Measurements from ENCODE around the gene KLF2. TPM values are rescaled to one million over a fixed set of nuclear protein-coding genes. Genes with fewer than 3 reads are reported as not detected.
"Not testable (repeated sequence)": the region's sequence is repeated elsewhere in the genome, so short reads cannot be mapped to it uniquely, and the experiment has no call there.

KLF2 gene
- 100 to 1,000 TPM; 425 to 437 TPM for total RNA-seq
- 100 to 1,000 TPM; 120 to 300 TPM for polyA plus RNA-seq

DNA sequence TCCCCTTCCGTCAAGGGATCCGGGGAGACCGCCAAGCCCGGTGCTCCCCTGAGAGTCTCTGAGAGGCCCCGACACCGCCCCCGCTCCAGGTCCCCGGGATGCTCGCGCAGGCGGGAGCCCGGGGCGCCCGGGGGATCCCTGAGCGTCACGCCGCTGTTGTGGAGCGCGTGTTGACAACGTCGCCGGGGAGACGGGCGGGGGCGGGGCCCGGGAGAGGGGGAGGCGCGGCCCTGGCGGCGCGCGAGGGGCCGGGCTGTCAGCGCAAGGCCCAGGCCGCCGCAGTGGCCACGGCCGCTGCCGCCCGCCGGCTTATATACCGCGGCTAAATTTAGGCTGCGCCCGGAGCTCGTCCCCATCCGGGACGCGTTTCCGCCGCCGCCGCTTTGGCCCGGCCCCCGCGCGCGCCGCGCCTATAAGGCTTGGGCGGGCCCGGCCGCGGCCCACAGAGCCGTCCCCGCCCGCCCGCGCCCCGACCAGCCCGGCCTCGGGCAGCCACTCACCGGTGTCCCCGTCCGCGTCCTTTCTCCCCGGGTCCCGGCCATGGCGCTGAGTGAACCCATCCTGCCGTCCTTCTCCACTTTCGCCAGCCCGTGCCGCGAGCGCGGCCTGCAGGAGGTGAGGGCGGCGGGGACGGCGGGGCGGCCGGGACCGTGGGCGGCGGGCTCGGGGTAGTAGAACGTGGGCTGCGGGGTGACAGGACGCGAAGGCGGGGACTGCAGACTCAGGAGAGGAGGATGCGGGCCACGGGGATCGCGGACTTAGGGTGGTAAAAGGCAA lies at the start of gene KLF2:
Gene KLF2, plus strand, starts transcription at position 443 of the 777 bp plus-strand sequence. Its CDS starts 98 bp downstream, at position 541.
- Mint-ChIP-seq H3K9me3 (peaks cover 0 to 38% (median 11%) of the 10 kb centered on the region in 8 donors), H3K27me3 (peaks cover 0 to 7% of the 10 kb centered on the region in 2 donors), H3K36me3 (peaks cover 39 to 40% of the 10 kb centered on the region in 2 donors), H3K4me1 (peaks cover 15 to 64% (median 31%) of the 10 kb centered on the region in 4 donors), H3K4me3 (peak within 1 kb of the TSS; percentile 79 to 87 (median 83)), H3K27ac (peak within 1 kb of the TSS; percentile 96 to 99 (median 98))
- Histone ChIP-seq H3K36me3 (ENCODE audit: insufficient read depth, low read length) (peaks cover 33% of the 10 kb centered on the region), H3K27me3 (ENCODE audit: insufficient read depth, low read length) (no peaks in the 10 kb centered on the region), H3K4me1 (ENCODE audit: insufficient read depth, low read length) (peaks cover 34% of the 10 kb centered on the region), H3K27ac (ENCODE audit: low read depth, low read length) (peak within 1 kb of the TSS; percentile 95), H3K9me3 (ENCODE audit: control insufficient read depth in 1 of 2, low read length in 2 of 2) (no peaks in the 10 kb centered on the region), H3K4me3 (ENCODE audit: low read length in 2 of 2) (peak within 1 kb of the TSS; percentile 38 to 100)
- CTCF ChIA-PET (ENCODE audit: partially characterized antibody), result interaction anchor here (0.6 to 2.2 kb wide), 6 partner anchors 15 to 77 kb away, joined by 3 to 19 read pairs (median 5); no protein-coding TSS in a partner anchor
- POLR2A ChIA-PET (ENCODE audit: partially characterized antibody), result interaction anchor here (0.6 to 32.3 kb wide), 46 partner anchors 8 to 1957 kb away, joined by 3 to 6478 read pairs (median 5); partner anchors contain the start of genes AP1M1, C19orf44, CALR3 and FAM32A
- peak; percentile 95 to 98 (median 96) for DNase-seq
- intact Hi-C loops (cut with micrococcal nuclease), result loop anchor here (1.0 to 5.0 kb wide), 7 partner anchors 42 to 247 kb away; partner anchors contain the start of genes RAB8A and TPM4

GRCh38 chr19:16280306-16280705 lies 44.3 kb upstream of the KLF2 start:
- H3K27me3 Mint-ChIP-seq, result no peaks in the 10 kb centered on the region
- no peaks in the 10 kb centered on the region for H3K27me3 ChIP-seq (ENCODE audit: insufficient read depth, low read length)
- H3K36me3 Mint-ChIP-seq, result no peaks in the 10 kb centered on the region
- peaks cover 10 to 24% (median 18%) of the 10 kb centered on the region in 4 donors for H3K4me1 Mint-ChIP-seq
- no peak overlapping the region for H3K4me3 Mint-ChIP-seq
- H3K27ac ChIP-seq (ENCODE audit: low read depth, low read length), result no peak overlapping the region
- no peak overlapping the region for H3K27ac Mint-ChIP-seq
- no peaks in the 10 kb centered on the region for H3K36me3 ChIP-seq (ENCODE audit: insufficient read depth, low read length)
- H3K9me3 Mint-ChIP-seq, result no peaks in the 10 kb centered on the region
- DNase-seq, result no peak
- intact Hi-C loops (cut with micrococcal nuclease), result loop anchor here (5.0 kb wide), 1 partner anchor 42 kb away; the partner anchor contains the start of gene KLF2
- no peaks in the 10 kb centered on the region for H3K9me3 ChIP-seq (ENCODE audit: control insufficient read depth in 1 of 2, low read length in 2 of 2)
- ChIA-PET POLR2A (ENCODE audit: partially characterized antibody) (no interaction called here), CTCF (ENCODE audit: partially characterized antibody) (interaction anchor here (1.9 kb wide), 1 partner anchor 11 kb away, joined by 4 read pairs; no protein-coding TSS in a partner anchor)
- peaks cover 18% of the 10 kb centered on the region for H3K4me1 ChIP-seq (ENCODE audit: insufficient read depth, low read length)
- no peak overlapping the region for H3K4me3 ChIP-seq (ENCODE audit: low read length in 2 of 2)

GRCh38 chr19:16281743-16282142 lies 42.9 kb upstream of the KLF2 start:
- CTCF ChIA-PET (ENCODE audit: partially characterized antibody), result interaction anchor here (0.6 to 1.9 kb wide), 2 partner anchors 12 to 675 kb away, joined by 4 to 6 read pairs; no protein-coding TSS in a partner anchor
- intact Hi-C loops (cut with micrococcal nuclease), result loop anchor here (5.0 kb wide), 1 partner anchor 41 kb away; the partner anchor contains the start of gene KLF2
- H3K27ac Mint-ChIP-seq, result peak overlapping the region in 2 of 7 donors; percentile 29 to 44

DNA sequence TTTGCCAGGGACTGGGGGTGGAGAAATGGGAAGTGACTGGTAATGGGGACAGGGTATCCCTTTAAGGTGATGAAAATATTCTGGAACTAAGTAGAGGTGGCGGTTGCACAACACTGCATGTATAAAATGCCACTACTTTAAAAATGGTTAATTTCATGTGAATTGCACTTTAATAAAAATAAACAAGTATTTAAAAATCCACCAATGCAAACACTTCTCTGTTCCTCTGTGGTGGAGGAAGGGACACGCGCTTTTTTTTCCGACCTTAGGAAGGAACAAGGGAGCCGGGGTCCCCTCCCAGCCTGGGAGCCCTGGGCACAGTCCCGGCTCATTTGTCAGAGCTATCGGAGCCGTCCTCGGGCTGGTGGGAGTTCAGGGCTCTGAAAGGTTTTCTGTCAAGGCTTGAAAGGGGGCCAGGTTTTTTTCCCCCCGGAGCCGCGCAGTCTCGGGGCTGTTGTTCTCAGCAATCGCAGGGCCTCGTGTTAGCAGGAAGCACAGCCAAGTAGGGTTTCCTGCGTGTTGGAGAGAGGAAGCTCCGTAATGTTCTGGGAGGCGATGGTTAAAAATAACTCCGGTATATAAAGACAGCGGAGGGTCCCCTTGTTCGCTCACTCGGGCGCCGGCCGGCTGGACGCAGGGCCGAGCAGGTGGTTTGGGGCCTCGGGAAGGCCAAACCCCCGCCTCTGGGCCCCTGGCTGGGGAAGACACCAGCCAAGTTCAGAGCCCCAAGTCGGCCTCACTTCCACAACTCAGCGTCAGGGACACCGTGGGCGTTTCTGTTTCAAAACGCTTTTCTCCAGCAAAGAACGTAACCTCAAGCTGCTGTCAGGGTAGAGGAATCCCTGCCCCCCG lies 41.2 kb upstream of the KLF2 start:
- Mint-ChIP-seq H3K27ac (peak overlapping the region; percentile 57 to 94 (median 89)), H3K4me1 (peaks cover 14 to 43% (median 23%) of the 10 kb centered on the region in 4 donors), H3K9me3 (no peaks in the 10 kb centered on the region), H3K27me3 (peaks cover 0 to 4% of the 10 kb centered on the region in 2 donors), H3K4me3 (peak overlapping the region; percentile 51 to 84 (median 74)), H3K36me3 (no peaks in the 10 kb centered on the region)
- Histone ChIP-seq H3K27ac (ENCODE audit: low read depth, low read length) (peak overlapping the region; percentile 31), H3K4me1 (ENCODE audit: insufficient read depth, low read length) (peaks cover 23% of the 10 kb centered on the region), H3K27me3 (ENCODE audit: insufficient read depth, low read length) (no peaks in the 10 kb centered on the region), H3K9me3 (ENCODE audit: control insufficient read depth in 1 of 2, low read length in 2 of 2) (no peaks in the 10 kb centered on the region), H3K4me3 (ENCODE audit: low read length in 2 of 2) (peak overlapping the region; percentile 13 to 46), H3K36me3 (ENCODE audit: insufficient read depth, low read length) (no peaks in the 10 kb centered on the region)
- DNase-seq, result peak; percentile 42 to 60 (median 51)
- intact Hi-C loops (cut with micrococcal nuclease), result loop anchor here (5.0 kb wide), 1 partner anchor 39 kb away; the partner anchor contains the start of gene KLF2
- POLR2A ChIA-PET (ENCODE audit: partially characterized antibody), result interaction anchor here (0.8 to 2.5 kb wide), 15 partner anchors 17 to 99 kb away, joined by 3 to 50 read pairs (median 5); partner anchors contain the start of gene KLF2
- CTCF ChIA-PET (ENCODE audit: partially characterized antibody), result interaction anchor here (0.6 to 1.6 kb wide), 5 partner anchors 15 to 99 kb away, joined by 3 to 6 read pairs (median 4); no protein-coding TSS in a partner anchor

More at GRCh38 chr19:16281743-16282142, 42.9 kb upstream of the KLF2 start:
- POLR2A ChIA-PET (ENCODE audit: partially characterized antibody), result interaction anchor here (0.9 to 1.5 kb wide), 2 partner anchors 42 to 46 kb away, joined by 5 to 6 read pairs; partner anchors contain the start of gene KLF2
- no peaks in the 10 kb centered on the region for H3K9me3 Mint-ChIP-seq
- H3K27me3 Mint-ChIP-seq, result peaks cover 0 to 2% of the 10 kb centered on the region in 2 donors
- DNase-seq, result no peak
- H3K4me3 Mint-ChIP-seq, result no peak overlapping the region
- Histone ChIP-seq H3K27me3 (ENCODE audit: insufficient read depth, low read length) (no peaks in the 10 kb centered on the region), H3K27ac (ENCODE audit: low read depth, low read length) (no peak overlapping the region), H3K36me3 (ENCODE audit: insufficient read depth, low read length) (no peaks in the 10 kb centered on the region), H3K4me3 (ENCODE audit: low read length in 2 of 2) (no peak overlapping the region), H3K4me1 (ENCODE audit: insufficient read depth, low read length) (peaks cover 23% of the 10 kb centered on the region), H3K9me3 (ENCODE audit: control insufficient read depth in 1 of 2, low read length in 2 of 2) (no peaks in the 10 kb centered on the region)
- H3K36me3 Mint-ChIP-seq, result no peaks in the 10 kb centered on the region
- H3K4me1 Mint-ChIP-seq, result peaks cover 11 to 36% (median 21%) of the 10 kb centered on the region in 4 donors

- no peak overlapping the region for H3K27ac ChIP-seq (ENCODE audit: low read depth, low read length)
- H3K4me3 ChIP-seq (ENCODE audit: low read length in 2 of 2), result no peak overlapping the region
- no peaks in the 10 kb centered on the region for H3K36me3 ChIP-seq (ENCODE audit: insufficient read depth, low read length)
- CTCF ChIA-PET (ENCODE audit: partially characterized antibody), result interaction anchor here (0.8 to 1.6 kb wide), 4 partner anchors 16 to 98 kb away, joined by 3 to 6 read pairs (median 4); no protein-coding TSS in a partner anchor
- Mint-ChIP-seq H3K4me1 (peaks cover 15 to 48% (median 25%) of the 10 kb centered on the region in 4 donors), H3K27me3 (peaks cover 0 to 4% of the 10 kb centered on the region in 2 donors), H3K27ac (peak overlapping the region in 6 of 7 donors; percentile 79 to 94 (median 90)), H3K9me3 (no peaks in the 10 kb centered on the region), H3K4me3 (peak overlapping the region in 6 of 8 donors; percentile 46 to 84 (median 67)), H3K36me3 (no peaks in the 10 kb centered on the region)
- peaks cover 24% of the 10 kb centered on the region for H3K4me1 ChIP-seq (ENCODE audit: insufficient read depth, low read length)
- H3K9me3 ChIP-seq (ENCODE audit: control insufficient read depth in 1 of 2, low read length in 2 of 2), result no peaks in the 10 kb centered on the region
- no peaks in the 10 kb centered on the region for H3K27me3 ChIP-seq (ENCODE audit: insufficient read depth, low read length)
- no peak for DNase-seq
- intact Hi-C loops (cut with micrococcal nuclease), result loop anchor here (5.0 kb wide), 1 partner anchor 38 kb away; the partner anchor contains the start of gene KLF2
- POLR2A ChIA-PET (ENCODE audit: partially characterized antibody), result interaction anchor here (1.2 to 2.5 kb wide), 13 partner anchors 18 to 98 kb away, joined by 3 to 50 read pairs (median 5); partner anchors contain the start of gene KLF2
Measured at GRCh38 chr19:16284505-16284904, 40.1 kb upstream of the KLF2 start.

DNA sequence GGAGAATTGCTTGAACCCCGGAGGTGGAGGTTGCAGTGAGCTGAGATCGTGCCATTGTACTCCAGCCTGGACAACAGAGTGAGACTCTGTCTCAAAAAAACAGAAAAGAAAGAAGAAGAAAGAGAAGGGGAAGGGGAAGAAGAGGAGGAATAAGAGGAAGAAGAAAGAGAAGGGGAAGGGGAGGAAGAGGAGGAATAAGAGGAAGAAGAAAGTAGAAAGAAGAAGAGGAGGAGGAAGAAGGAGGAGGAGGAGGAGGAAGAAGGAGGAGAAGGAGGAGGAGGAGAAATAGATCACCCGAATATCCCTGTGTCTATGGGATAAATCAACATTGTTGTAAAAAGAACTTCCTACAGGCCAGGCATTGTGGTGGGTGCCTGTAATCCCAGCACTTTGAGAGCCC lies 39.5 kb upstream of the KLF2 start:
- H3K9me3 ChIP-seq (ENCODE audit: control insufficient read depth in 1 of 2, low read length in 2 of 2); H3K4me3 ChIP-seq (ENCODE audit: low read length in 2 of 2); H3K27me3 ChIP-seq (ENCODE audit: insufficient read depth, low read length); H3K27me3 Mint-ChIP-seq; H3K9me3 Mint-ChIP-seq; H3K36me3 ChIP-seq (ENCODE audit: insufficient read depth, low read length); H3K36me3 Mint-ChIP-seq; H3K27ac ChIP-seq (ENCODE audit: low read depth, low read length); intact Hi-C loops (cut with micrococcal nuclease); DNase-seq: not testable (repeated sequence)
- Mint-ChIP-seq H3K27ac (peak overlapping the region in 1 of 7 donors; percentile 74), H3K4me3 (peak overlapping the region in 1 of 8 donors; percentile 36), H3K4me1 (peaks cover 16 to 51% (median 26%) of the 10 kb centered on the region in 4 donors)
- POLR2A ChIA-PET (ENCODE audit: partially characterized antibody), result interaction anchor here (1.8 to 2.5 kb wide), 4 partner anchors 23 to 45 kb away, joined by 5 to 50 read pairs (median 14); partner anchors contain the start of gene KLF2
- peaks cover 26% of the 10 kb centered on the region for H3K4me1 ChIP-seq (ENCODE audit: insufficient read depth, low read length)
- CTCF ChIA-PET (ENCODE audit: partially characterized antibody), result interaction anchor here (1.2 to 1.5 kb wide), 2 partner anchors 24 to 38 kb away, joined by 3 read pairs; no protein-coding TSS in a partner anchor

Measured in CD4-positive, alpha-beta memory T cell (primary cell).